Measurements from ENCODE around the gene LIN37. TPM values are rescaled to one million over a fixed set of nuclear protein-coding genes. Genes with fewer than 3 reads are reported as not detected.

The LIN37 gene
- total and polyA plus RNA-seq, 2 of the 13 experiments (the other 11 are each of a cell fraction or from before 2014, with no cell fraction given) = 6.3 to 8.7 TPM

GRCh38 chr19:35727956-35728706 lies 20.2 kb upstream of the LIN37 start:
- H3K4me2 ChIP-seq (ENCODE audit: low read depth, low read length) = no peak overlapping the region
- H3K4me1 ChIP-seq (ENCODE audit: insufficient read depth, low read length) = no peaks in the 10 kb centered on the region
- no peak for ATAC-seq
- H3K27ac ChIP-seq (ENCODE audit: extremely low read length, insufficient read depth, low read length) = no peak overlapping the region
- 98% methylated on average over 19 of the region's 19 CpGs for WGBS (ENCODE audit: low lambda C conversion rate)
- intact Hi-C loops (cut with micrococcal nuclease; ENCODE audit: unreplicated experiment) = no loop called here
- H3K79me2 ChIP-seq (ENCODE audit: insufficient read depth, low read length) = no peaks in the 10 kb centered on the region
- H3K9me3 ChIP-seq (ENCODE audit: low read length) = no peaks in the 10 kb centered on the region
- CTCF ChIA-PET (ENCODE audit: low intra/inter-chr PET ratio, low total read pairs) = no interaction called here
- DNase-seq (ENCODE audit: low spot score) = no peak
- H3K9ac ChIP-seq (ENCODE audit: insufficient read depth, low read depth, low read length) = no peak overlapping the region
- peaks cover 61 to 95% of the 10 kb centered on the region in 2 experiments; a peak in 4 of 5 replicates for H3K36me3 ChIP-seq (replicated peaks in 1 of 2; ENCODE audit: control insufficient read depth in 1 of 2, insufficient read depth in 2 of 2, low read length in 2 of 2)
- no peak overlapping the region for H2AFZ ChIP-seq (ENCODE audit: low read length)
- no peaks in the 10 kb centered on the region for H3K27me3 ChIP-seq (ENCODE audit: control insufficient read depth in 1 of 2, insufficient read depth in 2 of 2, low read length in 2 of 2)
- TF ChIP-seq ZMAT5 (CRISPR knock-in tag; IDR thresholded peaks at IDR 0.05; ENCODE audit: borderline replicate concordance, low read depth) = no peak
- TF ChIP-seq KMT2B (CRISPR knock-in tag; IDR thresholded peaks at IDR 0.05) = no peak
- TF ChIP-seq NAIF1 (CRISPR knock-in tag; IDR thresholded peaks at IDR 0.05; ENCODE audit: borderline replicate concordance) = no peak
- TF ChIP-seq ADNP (CRISPR knock-in tag; IDR thresholded peaks at IDR 0.05) = no peak
- no peak for FAIRE-seq
- no peak overlapping the region for H3K4me3 ChIP-seq (replicated peaks in 1 of 3; ENCODE audit: insufficient read depth in 1 of 3, low read depth in 2 of 3, low read length in 3 of 3)
- BruUV-seq (replicated peaks) = no TSS peak
- in situ Hi-C loops (cut with HindIII; ENCODE audit: extremely low pct_ligation_motif_present, low pct_unique_long_range_greater_than_20kb) = no loop called here
- H4K20me1 ChIP-seq (ENCODE audit: insufficient read depth, low read length) = no peaks in the 10 kb centered on the region
- POLR2A ChIA-PET = interaction anchor here (0.5 to 1.4 kb wide), 2 partner anchors 12 to 199 kb away, joined by 3 to 7 read pairs; no protein-coding TSS in a partner anchor

- no peak overlapping the region for H3K9ac ChIP-seq (ENCODE audit: insufficient read depth, low read depth, low read length)
- no peaks in the 10 kb centered on the region for H3K9me3 ChIP-seq (ENCODE audit: low read length)
- no TSS peak for BruUV-seq (replicated peaks)
- H4K20me1 ChIP-seq (ENCODE audit: insufficient read depth, low read length) = no peaks in the 10 kb centered on the region
- no peaks in the 10 kb centered on the region for H3K4me1 ChIP-seq (ENCODE audit: insufficient read depth, low read length)
- ChIA-PET CTCF (ENCODE audit: low intra/inter-chr PET ratio, low total read pairs) (no interaction called here), POLR2A (interaction anchor here (1.4 to 3.6 kb wide), 2 partner anchors 11 kb away, joined by 7 to 11 read pairs; no protein-coding TSS in a partner anchor)
- peaks cover 59 to 94% of the 10 kb centered on the region in 2 experiments; a peak in 4 of 5 replicates for H3K36me3 ChIP-seq (replicated peaks in 1 of 2; ENCODE audit: control insufficient read depth in 1 of 2, insufficient read depth in 2 of 2, low read length in 2 of 2)
- H3K4me2 ChIP-seq (ENCODE audit: low read depth, low read length) = no peak overlapping the region
- H3K27ac ChIP-seq (ENCODE audit: extremely low read length, insufficient read depth, low read length) = no peak overlapping the region
- no peak overlapping the region for H3K4me3 ChIP-seq (replicated peaks in 1 of 3; ENCODE audit: insufficient read depth in 1 of 3, low read depth in 2 of 3, low read length in 3 of 3)
- H3K27me3 ChIP-seq (ENCODE audit: control insufficient read depth in 1 of 2, insufficient read depth in 2 of 2, low read length in 2 of 2) = no peaks in the 10 kb centered on the region
- no peak for ATAC-seq
- H3K79me2 ChIP-seq (ENCODE audit: insufficient read depth, low read length) = no peaks in the 10 kb centered on the region
- 95% methylated on average over 18 of the region's 18 CpGs for WGBS (ENCODE audit: low lambda C conversion rate)
- FAIRE-seq = no peak
- H2AFZ ChIP-seq (ENCODE audit: low read length) = no peak overlapping the region
- intact Hi-C loops (cut with micrococcal nuclease; ENCODE audit: unreplicated experiment) = no loop called here
- in situ Hi-C loops (cut with HindIII; ENCODE audit: extremely low pct_ligation_motif_present, low pct_unique_long_range_greater_than_20kb) = no loop called here
- no peak for DNase-seq (ENCODE audit: low spot score)
- TF ChIP-seq TCF7L2 (IDR thresholded peaks at IDR 0.05; ENCODE audit: low read depth, low read length) (no peak), IRF1 (CRISPR knock-in tag; IDR thresholded peaks at IDR 0.05; ENCODE audit: low read depth) (no peak), ZNF713 (CRISPR knock-in tag; IDR thresholded peaks at IDR 0.05) (no peak), SIN3B (IDR thresholded peaks at IDR 0.05; ENCODE audit: low read length) (no peak), ZNF432 (CRISPR knock-in tag; IDR thresholded peaks at IDR 0.05; ENCODE audit: borderline replicate concordance) (no peak), PHF5A (CRISPR knock-in tag; IDR thresholded peaks at IDR 0.05; ENCODE audit: low read depth, unreplicated experiment) (no peak), HMGXB4 (CRISPR knock-in tag; IDR thresholded peaks at IDR 0.05; ENCODE audit: borderline replicate concordance in 1 of 2, low read depth in 1 of 2) (no peak), PBX2 (CRISPR knock-in tag; IDR thresholded peaks at IDR 0.05) (no peak), NFATC3 (CRISPR knock-in tag; IDR thresholded peaks at IDR 0.05) (no peak), NFE2 (CRISPR knock-in tag; IDR thresholded peaks at IDR 0.05) (no peak)
These were observed 19.4 kb upstream of the LIN37 start for GRCh38 chr19:35729021-35729420.
